HCT116 (cell line): ENCODE data around the gene USP31. TPM values are rescaled to one million over a fixed set of nuclear protein-coding genes. Genes with fewer than 3 reads are reported as not detected.

Source experiments
- ATAC-seq: fragments of 200-7000 bp; cut with Tn5 transposase; 2 replicates; pipeline ENCODE4 v1.9.1; 2020; ENCODE audit warnings: mild to moderate bottlenecking, moderate library complexity
- BruUV-seq: library from RNA; stranded (reverse); fragments of 400-500 nt; replicated peaks from 2 replicates; lab custom pipeline; 2021; lab: Mats Ljungman, UMichigan
- CTCF ChIA-PET: fragments of 300-600 bp; sonication (Branson Sonifier 250); formaldehyde crosslinking; loops from one replicate; lab custom pipeline; 2021; ENCODE audit warnings: antibody characterized with exemption; lab: Charles Lee
- POLR2A ChIA-PET: fragments of 300-600, 350-600 bp; sonication (Branson Sonifier 250); formaldehyde crosslinking; loops from one replicate; lab custom pipeline; 2021; ENCODE audit warnings: antibody characterized with exemption; lab: Charles Lee
- RAD21 ChIA-PET, 2 experiments: fragments of 300-600 bp; sonication (Branson Sonifier 250); formaldehyde crosslinking; loops; one replicate each; lab custom pipeline; 2023; ENCODE audit warnings: low total read pairs in 2 of 2; ENCODE audit not compliant: uncharacterized antibody in 2 of 2, unreplicated experiment in 2 of 2, low non-redundant PET in 1 of 2; lab: Charles Lee
- DNase-seq: peaks from one replicate; pipeline ENCODE4 v3.0.0-alpha.2; 2010; ENCODE audit warnings: low read depth, low spot score
- H2AFZ ChIP-seq: fragments of 200-600 bp; shearing (Covaris generic), sonication (generic); 2 replicates; pipeline ENCODE4 v1.6.1; 2017; ENCODE audit warnings: low read depth, mixed run types, mixed read lengths, antibody characterized with exemption, low read length; ENCODE audit not compliant: poor library complexity, severe bottlenecking
- H3K27ac ChIP-seq: 2 replicates; pipeline ENCODE4 v1.5.1; 2012; ENCODE audit warnings: low read depth, low read length
- H3K27me3 ChIP-seq: fragments of 200-600 bp; sonication (generic); 2 replicates; pipeline ENCODE4 v1.6.1; 2016; ENCODE audit warnings: mixed run types, low read length, mixed read lengths; ENCODE audit not compliant: insufficient read depth
- H3K36me3 ChIP-seq, 2 experiments: fragments of 200-500 bp in 1 of 2; fragments of 200-600 bp in 1 of 2; sonication (Bioruptor generic) in 1 of 2; sonication (generic) in 1 of 2; 2 replicates each; pipeline versions ENCODE4 v1.5.1 to v1.6.1; 2014 to 2016; ENCODE audit warnings: low read length in 2 of 2, inconsistent platforms in 1 of 2, mixed read lengths in 1 of 2, mixed run types in 1 of 2; ENCODE audit not compliant: insufficient read depth in 2 of 2, control insufficient read depth in 1 of 2
- H3K4me1 ChIP-seq, 2 experiments: fragments of 200-600 bp in 1 of 2; sonication (generic) in 1 of 2; 2 replicates each; pipeline versions ENCODE4 v1.5.1 to v1.6.1; 2012 to 2017; ENCODE audit warnings: low read length in 2 of 2, inconsistent platforms in 1 of 2, mild to moderate bottlenecking in 1 of 2, mixed read lengths in 1 of 2, mixed run types in 1 of 2, moderate library complexity in 1 of 2; ENCODE audit not compliant: insufficient read depth in 2 of 2, control insufficient read depth in 1 of 2
- H3K4me2 ChIP-seq: fragments of 200-600 bp; sonication (generic); 2 replicates; pipeline ENCODE4 v1.6.1; 2017; ENCODE audit warnings: mixed run types, low read length, mixed read lengths
- H3K4me3 ChIP-seq, 2 experiments: fragments of 200-600 bp in 1 of 2; sonication (generic) in 1 of 2; replicated peaks in 1 of 2; 2 replicates each; pipeline ENCODE4 v1.5.1; 2011 to 2016; ENCODE audit warnings: low read length in 2 of 2, control low read depth in 1 of 2, low read depth in 1 of 2, mild to moderate bottlenecking in 1 of 2, mixed read lengths in 1 of 2, mixed run types in 1 of 2
- H3K79me2 ChIP-seq: fragments of 200-600 bp; sonication (generic); 2 replicates; pipeline ENCODE4 v1.6.1; 2017; ENCODE audit warnings: mild to moderate bottlenecking, mixed run types, low read length, moderate library complexity, mixed read lengths; ENCODE audit not compliant: insufficient read depth
- H3K9ac ChIP-seq: fragments of 200-600 bp; sonication (generic); 2 replicates; pipeline ENCODE4 v1.6.1; 2016; ENCODE audit warnings: low read length, mixed read lengths
- H3K9me2 ChIP-seq: fragments of 200-600 bp; sonication (generic), shearing (Covaris generic); 2 replicates; pipeline ENCODE4 v1.6.1; 2017; ENCODE audit warnings: mixed run types, mild to moderate bottlenecking, moderate library complexity; ENCODE audit not compliant: insufficient read depth
- H3K9me3 ChIP-seq, 2 experiments: fragments of 200-500 bp in 1 of 2; fragments of 200-600 bp in 1 of 2; sonication (Bioruptor generic) in 1 of 2; sonication (generic) in 1 of 2; 2 replicates each; pipeline ENCODE4 v1.6.1; 2014 to 2017; ENCODE audit warnings: low read length in 2 of 2, mixed read lengths in 2 of 2, inconsistent platforms in 1 of 2, low read depth in 1 of 2, mild to moderate bottlenecking in 1 of 2, mixed run types in 1 of 2, moderate library complexity in 1 of 2; ENCODE audit not compliant: control insufficient read depth in 1 of 2, insufficient read depth in 1 of 2
- H4K20me1 ChIP-seq: fragments of 200-600 bp; sonication (generic), shearing (Covaris generic); 2 replicates; pipeline ENCODE4 v1.6.1; 2017; ENCODE audit warnings: mixed run types, mild to moderate bottlenecking, moderate library complexity; ENCODE audit not compliant: insufficient read depth
- CBX3 ChIP-seq: IDR thresholded peaks from 2 replicates; pipeline ENCODE4 v1.6.1; 2012; ENCODE audit warnings: low read depth
- ELF1 ChIP-seq: IDR thresholded peaks from 2 replicates; pipeline ENCODE4 v1.6.1; 2012; ENCODE audit warnings: low read depth, borderline replicate concordance
- EZH2 ChIP-seq: fragments of 200-600 bp; sonication (generic); IDR thresholded peaks from 2 replicates; pipeline ENCODE4 v1.6.1; 2017; ENCODE audit warnings: antibody characterized with exemption, mixed run types
- FOSL1 ChIP-seq: IDR thresholded peaks from 2 replicates; pipeline ENCODE4 v1.6.1; 2012; ENCODE audit warnings: low read depth
- POLR2A ChIP-seq: IDR thresholded peaks from 2 replicates; pipeline ENCODE4 v1.7.0; 2011; ENCODE audit warnings: borderline replicate concordance; ENCODE audit not compliant: insufficient read depth, insufficient read length; ENCODE audit errors: extremely low read depth
- POLR2AphosphoS5 ChIP-seq: IDR thresholded peaks from 2 replicates; pipeline ENCODE4 v1.6.1; 2011; ENCODE audit warnings: mild to moderate bottlenecking, low read depth, low read length, moderate library complexity
- RAD21 ChIP-seq: IDR thresholded peaks from 2 replicates; pipeline ENCODE4 v1.6.1; 2012; ENCODE audit warnings: low read depth, mild to moderate bottlenecking
- SIN3A ChIP-seq: IDR thresholded peaks from 2 replicates; pipeline ENCODE4 v1.6.1; 2012; ENCODE audit warnings: low read depth
- SRF ChIP-seq: IDR thresholded peaks from 2 replicates; pipeline ENCODE4 v1.6.1; 2012; ENCODE audit warnings: low read depth
- TCF7L2 ChIP-seq: IDR thresholded peaks from 2 replicates; pipeline ENCODE4 v1.7.0; 2011; ENCODE audit warnings: borderline replicate concordance, inconsistent platforms; ENCODE audit not compliant: insufficient read depth, insufficient read length; ENCODE audit errors: extremely low read depth
- YY1 ChIP-seq: IDR thresholded peaks from 2 replicates; pipeline ENCODE4 v1.6.1; 2011; ENCODE audit warnings: low read length, low read depth, moderate library complexity, mild to moderate bottlenecking; ENCODE audit not compliant: insufficient replicate concordance; ENCODE audit errors: extremely low read depth
- ZNF274 ChIP-seq: fragments of 200-500 bp; sonication (Bioruptor generic); IDR thresholded peaks from 2 replicates; pipeline ENCODE4 v1.6.1; 2014; ENCODE audit warnings: mild to moderate bottlenecking, low read depth, low read length, inconsistent platforms
- intact Hi-C: fragments of 100-400 bp; cut with micrococcal nuclease; formaldehyde crosslinking; loops from 2 replicates; pipeline ENCODE4 v1.10.0; 2022
- total RNA-seq: library from RNA; stranded (reverse); gene quantifications from one replicate; pipeline ENCODE4 v1.2.1, GENCODE V29; 2021; ENCODE audit not compliant: unreplicated experiment
- TF ChIP-seq, protein P1 (sequence below): IDR thresholded peaks from 2 replicates; pipeline ENCODE4 v1.6.1; 2011; ENCODE audit warnings: mild to moderate bottlenecking, low read length, moderate library complexity; ENCODE audit not compliant: insufficient replicate concordance; ENCODE audit errors: extremely low read depth
- TF ChIP-seq, protein P2 (sequence below): IDR thresholded peaks from 2 replicates; pipeline ENCODE4 v1.6.1; 2012
- TF ChIP-seq, protein P3 (sequence below): IDR thresholded peaks from 2 replicates; pipeline ENCODE4 v1.6.1; 2012; ENCODE audit warnings: low read depth
- TF ChIP-seq, protein P4 (sequence below): IDR thresholded peaks from 2 replicates; pipeline ENCODE4 v1.6.1; 2012

USP31 gene
- total RNA-seq, 1 experiment from 2014 or later = 12.2 TPM

DNA sequence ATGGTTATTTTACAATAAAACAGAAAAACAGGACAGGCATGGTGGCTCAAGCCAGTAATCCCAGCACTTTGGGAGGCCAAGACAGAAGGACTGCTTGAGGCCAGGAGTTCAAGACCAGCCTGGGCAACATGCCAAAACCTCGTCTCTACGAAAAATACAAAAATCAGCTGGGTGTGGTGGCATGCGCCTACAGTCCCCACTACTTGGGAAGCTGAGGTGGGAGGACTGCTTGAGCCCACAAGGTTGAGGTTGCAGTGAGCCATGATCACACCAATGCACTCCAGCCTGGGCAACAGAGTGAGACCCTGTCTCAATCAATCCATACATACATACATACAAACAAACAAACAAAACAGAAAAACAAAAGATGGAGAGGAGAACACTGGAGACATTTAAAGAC is 45.6 kb downstream of the USP31 start:
- Histone ChIP-seq H3K9ac (no peak overlapping the region), H3K9me3 (no peaks in the 10 kb centered on the region), H3K36me3 (0 out of 4 replicates have a peak, but pooled peaks cover 0 to 3% of the 10 kb centered on the region in 2 experiments), H4K20me1 (no peaks in the 10 kb centered on the region), H3K79me2 (peaks cover 8% of the 10 kb centered on the region; the same call in 1 of the 2 replicates), H3K4me1 (no peaks in the 10 kb centered on the region), H2AFZ (no peak overlapping the region), H3K4me3 (no peak overlapping the region), H3K9me2 (no peaks in the 10 kb centered on the region), H3K4me2 (no peak overlapping the region), H3K27ac (no peak overlapping the region), H3K27me3 (no peaks in the 10 kb centered on the region)
- ATAC-seq (no peak), DNase-seq (no peak)
- TF ChIP-seq TCF7L2 (no peak), SRF (no peak), POLR2AphosphoS5 (no peak), EZH2 (no peak), CBX3 (no peak), ZNF274 (no peak), FOSL1 (no peak), ELF1 (no peak), YY1 (no peak), POLR2A (no peak), RAD21 (no peak), SIN3A (no peak)
- TF ChIP-seq, protein P1, sequence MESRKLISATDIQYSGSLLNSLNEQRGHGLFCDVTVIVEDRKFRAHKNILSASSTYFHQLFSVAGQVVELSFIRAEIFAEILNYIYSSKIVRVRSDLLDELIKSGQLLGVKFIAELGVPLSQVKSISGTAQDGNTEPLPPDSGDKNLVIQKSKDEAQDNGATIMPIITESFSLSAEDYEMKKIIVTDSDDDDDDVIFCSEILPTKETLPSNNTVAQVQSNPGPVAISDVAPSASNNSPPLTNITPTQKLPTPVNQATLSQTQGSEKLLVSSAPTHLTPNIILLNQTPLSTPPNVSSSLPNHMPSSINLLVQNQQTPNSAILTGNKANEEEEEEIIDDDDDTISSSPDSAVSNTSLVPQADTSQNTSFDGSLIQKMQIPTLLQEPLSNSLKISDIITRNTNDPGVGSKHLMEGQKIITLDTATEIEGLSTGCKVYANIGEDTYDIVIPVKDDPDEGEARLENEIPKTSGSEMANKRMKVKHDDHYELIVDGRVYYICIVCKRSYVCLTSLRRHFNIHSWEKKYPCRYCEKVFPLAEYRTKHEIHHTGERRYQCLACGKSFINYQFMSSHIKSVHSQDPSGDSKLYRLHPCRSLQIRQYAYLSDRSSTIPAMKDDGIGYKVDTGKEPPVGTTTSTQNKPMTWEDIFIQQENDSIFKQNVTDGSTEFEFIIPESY = no peak
- TF ChIP-seq, protein P2, sequence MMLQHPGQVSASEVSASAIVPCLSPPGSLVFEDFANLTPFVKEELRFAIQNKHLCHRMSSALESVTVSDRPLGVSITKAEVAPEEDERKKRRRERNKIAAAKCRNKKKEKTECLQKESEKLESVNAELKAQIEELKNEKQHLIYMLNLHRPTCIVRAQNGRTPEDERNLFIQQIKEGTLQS = no peak
- TF ChIP-seq, protein P3, sequence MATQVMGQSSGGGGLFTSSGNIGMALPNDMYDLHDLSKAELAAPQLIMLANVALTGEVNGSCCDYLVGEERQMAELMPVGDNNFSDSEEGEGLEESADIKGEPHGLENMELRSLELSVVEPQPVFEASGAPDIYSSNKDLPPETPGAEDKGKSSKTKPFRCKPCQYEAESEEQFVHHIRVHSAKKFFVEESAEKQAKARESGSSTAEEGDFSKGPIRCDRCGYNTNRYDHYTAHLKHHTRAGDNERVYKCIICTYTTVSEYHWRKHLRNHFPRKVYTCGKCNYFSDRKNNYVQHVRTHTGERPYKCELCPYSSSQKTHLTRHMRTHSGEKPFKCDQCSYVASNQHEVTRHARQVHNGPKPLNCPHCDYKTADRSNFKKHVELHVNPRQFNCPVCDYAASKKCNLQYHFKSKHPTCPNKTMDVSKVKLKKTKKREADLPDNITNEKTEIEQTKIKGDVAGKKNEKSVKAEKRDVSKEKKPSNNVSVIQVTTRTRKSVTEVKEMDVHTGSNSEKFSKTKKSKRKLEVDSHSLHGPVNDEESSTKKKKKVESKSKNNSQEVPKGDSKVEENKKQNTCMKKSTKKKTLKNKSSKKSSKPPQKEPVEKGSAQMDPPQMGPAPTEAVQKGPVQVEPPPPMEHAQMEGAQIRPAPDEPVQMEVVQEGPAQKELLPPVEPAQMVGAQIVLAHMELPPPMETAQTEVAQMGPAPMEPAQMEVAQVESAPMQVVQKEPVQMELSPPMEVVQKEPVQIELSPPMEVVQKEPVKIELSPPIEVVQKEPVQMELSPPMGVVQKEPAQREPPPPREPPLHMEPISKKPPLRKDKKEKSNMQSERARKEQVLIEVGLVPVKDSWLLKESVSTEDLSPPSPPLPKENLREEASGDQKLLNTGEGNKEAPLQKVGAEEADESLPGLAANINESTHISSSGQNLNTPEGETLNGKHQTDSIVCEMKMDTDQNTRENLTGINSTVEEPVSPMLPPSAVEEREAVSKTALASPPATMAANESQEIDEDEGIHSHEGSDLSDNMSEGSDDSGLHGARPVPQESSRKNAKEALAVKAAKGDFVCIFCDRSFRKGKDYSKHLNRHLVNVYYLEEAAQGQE = no peak
- TF ChIP-seq, protein P4, sequence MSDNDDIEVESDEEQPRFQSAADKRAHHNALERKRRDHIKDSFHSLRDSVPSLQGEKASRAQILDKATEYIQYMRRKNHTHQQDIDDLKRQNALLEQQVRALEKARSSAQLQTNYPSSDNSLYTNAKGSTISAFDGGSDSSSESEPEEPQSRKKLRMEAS = no peak
- CTCF ChIA-PET = no interaction called here
- intact Hi-C loops = no loop called here
- RAD21 ChIA-PET = no interaction called here
- POLR2A ChIA-PET = no interaction called here
- BruUV-seq = no TSS peak
